ENCODE results near the gene LMBRD2.

DNA sequence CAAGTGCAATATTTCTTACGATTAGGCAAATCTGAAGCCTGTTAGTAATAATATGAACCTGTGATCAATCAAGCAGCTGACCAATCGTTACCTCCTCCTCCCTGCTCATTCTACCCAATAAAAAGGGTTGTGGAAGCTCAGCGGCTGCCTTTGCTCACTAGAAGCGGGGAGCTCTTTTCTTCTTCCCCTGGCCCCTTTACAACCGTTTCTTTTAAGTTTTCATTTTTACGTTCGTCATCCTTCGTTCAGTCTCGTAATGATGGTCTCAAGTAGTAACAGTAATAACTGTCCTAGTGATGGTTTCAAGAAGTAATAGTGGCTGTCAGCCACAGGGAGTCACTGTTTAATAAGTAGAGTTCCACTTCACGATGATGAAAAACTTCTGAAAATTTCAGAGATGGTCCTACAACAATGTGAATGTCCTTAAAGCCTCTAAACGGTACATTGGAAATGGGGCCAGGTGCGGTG is 91.2 kb downstream of the LMBRD2 start:
- TF ChIP-seq, protein P1, sequence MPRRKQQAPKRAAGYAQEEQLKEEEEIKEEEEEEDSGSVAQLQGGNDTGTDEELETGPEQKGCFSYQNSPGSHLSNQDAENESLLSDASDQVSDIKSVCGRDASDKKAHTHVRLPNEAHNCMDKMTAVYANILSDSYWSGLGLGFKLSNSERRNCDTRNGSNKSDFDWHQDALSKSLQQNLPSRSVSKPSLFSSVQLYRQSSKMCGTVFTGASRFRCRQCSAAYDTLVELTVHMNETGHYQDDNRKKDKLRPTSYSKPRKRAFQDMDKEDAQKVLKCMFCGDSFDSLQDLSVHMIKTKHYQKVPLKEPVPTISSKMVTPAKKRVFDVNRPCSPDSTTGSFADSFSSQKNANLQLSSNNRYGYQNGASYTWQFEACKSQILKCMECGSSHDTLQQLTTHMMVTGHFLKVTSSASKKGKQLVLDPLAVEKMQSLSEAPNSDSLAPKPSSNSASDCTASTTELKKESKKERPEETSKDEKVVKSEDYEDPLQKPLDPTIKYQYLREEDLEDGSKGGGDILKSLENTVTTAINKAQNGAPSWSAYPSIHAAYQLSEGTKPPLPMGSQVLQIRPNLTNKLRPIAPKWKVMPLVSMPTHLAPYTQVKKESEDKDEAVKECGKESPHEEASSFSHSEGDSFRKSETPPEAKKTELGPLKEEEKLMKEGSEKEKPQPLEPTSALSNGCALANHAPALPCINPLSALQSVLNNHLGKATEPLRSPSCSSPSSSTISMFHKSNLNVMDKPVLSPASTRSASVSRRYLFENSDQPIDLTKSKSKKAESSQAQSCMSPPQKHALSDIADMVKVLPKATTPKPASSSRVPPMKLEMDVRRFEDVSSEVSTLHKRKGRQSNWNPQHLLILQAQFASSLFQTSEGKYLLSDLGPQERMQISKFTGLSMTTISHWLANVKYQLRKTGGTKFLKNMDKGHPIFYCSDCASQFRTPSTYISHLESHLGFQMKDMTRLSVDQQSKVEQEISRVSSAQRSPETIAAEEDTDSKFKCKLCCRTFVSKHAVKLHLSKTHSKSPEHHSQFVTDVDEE (CRISPR knock-in tag; IDR thresholded peaks at IDR 0.05): no peak
- TF ChIP-seq ZFP30 (CRISPR knock-in tag; IDR thresholded peaks at IDR 0.05) (no peak), PPARA (CRISPR knock-in tag; IDR thresholded peaks at IDR 0.05; ENCODE audit: borderline replicate concordance) (no peak), ZNF565 (CRISPR knock-in tag; conservative IDR thresholded peaks at IDR 0.05; ENCODE audit: low read depth) (no peak), ESRRG (CRISPR knock-in tag; IDR thresholded peaks at IDR 0.05) (no peak), RARB (CRISPR knock-in tag; IDR thresholded peaks at IDR 0.05) (no peak)
- TF ChIP-seq, protein P2, sequence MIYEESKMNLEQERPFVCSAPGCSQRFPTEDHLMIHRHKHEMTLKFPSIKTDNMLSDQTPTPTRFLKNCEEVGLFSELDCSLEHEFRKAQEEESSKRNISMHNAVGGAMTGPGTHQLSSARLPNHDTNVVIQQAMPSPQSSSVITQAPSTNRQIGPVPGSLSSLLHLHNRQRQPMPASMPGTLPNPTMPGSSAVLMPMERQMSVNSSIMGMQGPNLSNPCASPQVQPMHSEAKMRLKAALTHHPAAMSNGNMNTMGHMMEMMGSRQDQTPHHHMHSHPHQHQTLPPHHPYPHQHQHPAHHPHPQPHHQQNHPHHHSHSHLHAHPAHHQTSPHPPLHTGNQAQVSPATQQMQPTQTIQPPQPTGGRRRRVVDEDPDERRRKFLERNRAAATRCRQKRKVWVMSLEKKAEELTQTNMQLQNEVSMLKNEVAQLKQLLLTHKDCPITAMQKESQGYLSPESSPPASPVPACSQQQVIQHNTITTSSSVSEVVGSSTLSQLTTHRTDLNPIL (CRISPR knock-in tag; IDR thresholded peaks at IDR 0.05; ENCODE audit: low read depth): no peak
- TF ChIP-seq, protein P3, sequence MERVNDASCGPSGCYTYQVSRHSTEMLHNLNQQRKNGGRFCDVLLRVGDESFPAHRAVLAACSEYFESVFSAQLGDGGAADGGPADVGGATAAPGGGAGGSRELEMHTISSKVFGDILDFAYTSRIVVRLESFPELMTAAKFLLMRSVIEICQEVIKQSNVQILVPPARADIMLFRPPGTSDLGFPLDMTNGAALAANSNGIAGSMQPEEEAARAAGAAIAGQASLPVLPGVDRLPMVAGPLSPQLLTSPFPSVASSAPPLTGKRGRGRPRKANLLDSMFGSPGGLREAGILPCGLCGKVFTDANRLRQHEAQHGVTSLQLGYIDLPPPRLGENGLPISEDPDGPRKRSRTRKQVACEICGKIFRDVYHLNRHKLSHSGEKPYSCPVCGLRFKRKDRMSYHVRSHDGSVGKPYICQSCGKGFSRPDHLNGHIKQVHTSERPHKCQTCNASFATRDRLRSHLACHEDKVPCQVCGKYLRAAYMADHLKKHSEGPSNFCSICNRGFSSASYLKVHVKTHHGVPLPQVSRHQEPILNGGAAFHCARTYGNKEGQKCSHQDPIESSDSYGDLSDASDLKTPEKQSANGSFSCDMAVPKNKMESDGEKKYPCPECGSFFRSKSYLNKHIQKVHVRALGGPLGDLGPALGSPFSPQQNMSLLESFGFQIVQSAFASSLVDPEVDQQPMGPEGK (CRISPR knock-in tag; IDR thresholded peaks at IDR 0.05; ENCODE audit: borderline replicate concordance): no peak
